Activated CD4-positive, CD25-positive, alpha-beta regulatory T cell treated with anti-CD3 and anti-CD28 coated beads, Interleukin-2, amount 50 U/mL, for 72 hours (primary cell): ENCODE data around the gene ZNF92.
"Not testable (repeated sequence)": the region's sequence is repeated elsewhere in the genome, so short reads cannot be mapped to it uniquely, and the experiment has no call there.

ENCODE experiments used
- DNase-seq: peaks from one replicate; pipeline ENCODE4 v3.0.0; 2021

The ZNF92 gene

GRCh38 chr7:65429642-65430343, 56.1 kb downstream of the ZNF92 start:
- no peak for DNase-seq

GRCh38 chr7:65430344-65431186, 56.9 kb downstream of the ZNF92 start:
- no peak for DNase-seq

- DNase-seq, result no peak
Observed at GRCh38 chr7:65434307-65434706, 60.7 kb downstream of the ZNF92 start.

- no peak for DNase-seq
Observed at GRCh38 chr7:65436163-65436562, 62.5 kb downstream of the ZNF92 start.

- DNase-seq, result no peak
Observed at GRCh38 chr7:65438598-65438997, 64.9 kb downstream of the ZNF92 start.

- DNase-seq, result no peak
Observed at GRCh38 chr7:65441010-65441409, 67.4 kb downstream of the ZNF92 start.

- DNase-seq, result no peak
Observed at GRCh38 chr7:65444205-65444842, 70.7 kb downstream of the ZNF92 start.

GRCh38 chr7:65444899-65445823, 71.5 kb downstream of the ZNF92 start:
- no peak for DNase-seq

GRCh38 chr7:65447041-65447440, 73.4 kb downstream of the ZNF92 start:
- DNase-seq, result not testable (repeated sequence)

GRCh38 chr7:65448816-65449504, 75.3 kb downstream of the ZNF92 start:
- DNase-seq, result no peak

- DNase-seq, result no peak
Observed at GRCh38 chr7:65449505-65449852, 75.8 kb downstream of the ZNF92 start.
